ENCODE results near the gene RRP1. TPM values are rescaled to one million over a fixed set of nuclear protein-coding genes. Genes with fewer than 3 reads are reported as not detected.

RRP1 gene
- total and polyA plus RNA-seq, 9 of the 15 experiments (the other 6 are each of a cell fraction or from before 2014, with no cell fraction given), result 0.89 to 105 (median 51.6) TPM

GRCh38 chr21:43824333-43825241 lies 35.2 kb downstream of the RRP1 start (continued):
- TF ChIP-seq PHF20 (IDR thresholded peaks at IDR 0.05; ENCODE audit: partially characterized antibody) (no peak), ZNF518B (CRISPR knock-in tag; IDR thresholded peaks at IDR 0.05) (no peak), CBFB (CRISPR knock-in tag; IDR thresholded peaks at IDR 0.05) (peak; percentile 35; the same call in 1 of the 2 replicates), ZNF780A (CRISPR knock-in tag; IDR thresholded peaks at IDR 0.05) (no peak), NFIC (IDR thresholded peaks at IDR 0.05) (peak; percentile 84), ZFP1 (CRISPR knock-in tag; IDR thresholded peaks at IDR 0.05) (no peak), ID3 (CRISPR knock-in tag; IDR thresholded peaks at IDR 0.05) (no peak), ID3 (tag; IDR thresholded peaks at IDR 0.05) (no peak), MLLT1 (IDR thresholded peaks at IDR 0.05) (no peak), TBP (optimal IDR thresholded peaks at IDR 0.05; ENCODE audit: low read depth, low read length) (no peak), NFIX (CRISPR knock-in tag; IDR thresholded peaks at IDR 0.05; ENCODE audit: low read depth) (no peak), OTX1 (CRISPR knock-in tag; IDR thresholded peaks at IDR 0.05) (no peak), ZNF121 (CRISPR knock-in tag; conservative IDR thresholded peaks at IDR 0.05) (no peak; the same call in 1 of the 2 replicates), ZNF592 (IDR thresholded peaks at IDR 0.05) (no peak; the same call in 1 of the 2 replicates), ZNF124 (CRISPR knock-in tag; IDR thresholded peaks at IDR 0.05) (no peak), NCOA2 (IDR thresholded peaks at IDR 0.05; ENCODE audit: partially characterized antibody in 2 of 2) (no peak), CCAR2 (IDR thresholded peaks at IDR 0.05; ENCODE audit: low read depth, low read length) (no peak), RHOXF2B (CRISPR knock-in tag; conservative IDR thresholded peaks at IDR 0.05) (no peak), XRCC3 (IDR thresholded peaks at IDR 0.05) (no peak), DNMT1 (IDR thresholded peaks at IDR 0.05) (no peak)

Measured in K562 (cell line).